ENCODE data around the gene SLC44A2. TPM values are rescaled to one million over a fixed set of nuclear protein-coding genes. Genes with fewer than 3 reads are reported as not detected.

The SLC44A2 gene
- total and polyA plus RNA-seq, 2 of the 8 experiments (the other 6 are each of a cell fraction or from before 2014, with no cell fraction given), result 105 to 120 TPM

GRCh38 chr19:10625003-10625761 is at the start of gene SLC44A2 (continued):
- TF ChIP-seq NANOG (IDR thresholded peaks at IDR 0.05; ENCODE audit: insufficient read depth, low read depth, low read length, poor library complexity, severe bottlenecking) (no peak), NRF1 (IDR thresholded peaks at IDR 0.05; ENCODE audit: low read depth, low read length) (no peak), BACH1 (IDR thresholded peaks at IDR 0.05; ENCODE audit: low read length) (no peak), CHD2 (IDR thresholded peaks at IDR 0.05; ENCODE audit: low read length) (no peak), CBX5 (IDR thresholded peaks at IDR 0.05; ENCODE audit: low read depth, low read length) (no peak), SUZ12 (IDR thresholded peaks at IDR 0.05; ENCODE audit: low read length) (no peak), POU5F1 (IDR thresholded peaks at IDR 0.05; ENCODE audit: low read depth, low read length) (no peak), RAD21 (IDR thresholded peaks at IDR 0.05 in 1 of 2, conservative IDR thresholded peaks at IDR 0.05 in 1 of 2; ENCODE audit: low read depth in 2 of 2, low read length in 2 of 2) (peak in 1 of 2 experiments; percentile 6; a peak in 1 of 4 replicates), FOSL1 (IDR thresholded peaks at IDR 0.05; ENCODE audit: insufficient read depth, low read depth, low read length) (no peak), POLR2AphosphoS5 (IDR thresholded peaks at IDR 0.05; ENCODE audit: low read depth, low read length) (peak; percentile 88), MAFK (IDR thresholded peaks at IDR 0.05; ENCODE audit: low read depth, low read length) (no peak), RXRA (IDR thresholded peaks at IDR 0.05; ENCODE audit: insufficient read depth, low read depth, low read length) (0 out of 2 replicates have a peak, but pooled peaks have one; percentile 20), TCF12 (IDR thresholded peaks at IDR 0.05; ENCODE audit: low read depth, low read length) (peak; percentile 91; the same call in 1 of the 2 replicates), CREB1 (IDR thresholded peaks at IDR 0.05) (peak; percentile 28; the same call in 1 of the 2 replicates), SIN3A (conservative IDR thresholded peaks at IDR 0.05 in 1 of 2, IDR thresholded peaks at IDR 0.05 in 1 of 2; ENCODE audit: low read depth in 1 of 2, low read length in 2 of 2) (0 out of 4 replicates have a peak, but pooled peaks of 1 of the 2 experiments have one; percentile 41), RBBP5 (IDR thresholded peaks at IDR 0.05; ENCODE audit: borderline replicate concordance, low read depth, low read length) (peak; percentile 92; the same call in 1 of the 2 replicates), ZNF274 (IDR thresholded peaks at IDR 0.05; ENCODE audit: borderline replicate concordance, extremely low read depth, low read length) (no peak)
- TF ChIP-seq, protein P1, sequence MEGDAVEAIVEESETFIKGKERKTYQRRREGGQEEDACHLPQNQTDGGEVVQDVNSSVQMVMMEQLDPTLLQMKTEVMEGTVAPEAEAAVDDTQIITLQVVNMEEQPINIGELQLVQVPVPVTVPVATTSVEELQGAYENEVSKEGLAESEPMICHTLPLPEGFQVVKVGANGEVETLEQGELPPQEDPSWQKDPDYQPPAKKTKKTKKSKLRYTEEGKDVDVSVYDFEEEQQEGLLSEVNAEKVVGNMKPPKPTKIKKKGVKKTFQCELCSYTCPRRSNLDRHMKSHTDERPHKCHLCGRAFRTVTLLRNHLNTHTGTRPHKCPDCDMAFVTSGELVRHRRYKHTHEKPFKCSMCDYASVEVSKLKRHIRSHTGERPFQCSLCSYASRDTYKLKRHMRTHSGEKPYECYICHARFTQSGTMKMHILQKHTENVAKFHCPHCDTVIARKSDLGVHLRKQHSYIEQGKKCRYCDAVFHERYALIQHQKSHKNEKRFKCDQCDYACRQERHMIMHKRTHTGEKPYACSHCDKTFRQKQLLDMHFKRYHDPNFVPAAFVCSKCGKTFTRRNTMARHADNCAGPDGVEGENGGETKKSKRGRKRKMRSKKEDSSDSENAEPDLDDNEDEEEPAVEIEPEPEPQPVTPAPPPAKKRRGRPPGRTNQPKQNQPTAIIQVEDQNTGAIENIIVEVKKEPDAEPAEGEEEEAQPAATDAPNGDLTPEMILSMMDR (IDR thresholded peaks at IDR 0.05; ENCODE audit: control extremely low read depth in 1 of 3, insufficient read depth in 1 of 3, low read depth in 1 of 3, low read length in 3 of 3), result peak in 1 of 3 experiments; percentile 8; a peak in 1 of 4 replicates
- TF ChIP-seq, protein P2, sequence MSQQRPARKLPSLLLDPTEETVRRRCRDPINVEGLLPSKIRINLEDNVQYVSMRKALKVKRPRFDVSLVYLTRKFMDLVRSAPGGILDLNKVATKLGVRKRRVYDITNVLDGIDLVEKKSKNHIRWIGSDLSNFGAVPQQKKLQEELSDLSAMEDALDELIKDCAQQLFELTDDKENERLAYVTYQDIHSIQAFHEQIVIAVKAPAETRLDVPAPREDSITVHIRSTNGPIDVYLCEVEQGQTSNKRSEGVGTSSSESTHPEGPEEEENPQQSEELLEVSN (IDR thresholded peaks at IDR 0.05), result no peak; the same call in 1 of the 2 replicates
- TF ChIP-seq, protein P3, sequence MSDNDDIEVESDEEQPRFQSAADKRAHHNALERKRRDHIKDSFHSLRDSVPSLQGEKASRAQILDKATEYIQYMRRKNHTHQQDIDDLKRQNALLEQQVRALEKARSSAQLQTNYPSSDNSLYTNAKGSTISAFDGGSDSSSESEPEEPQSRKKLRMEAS (IDR thresholded peaks at IDR 0.05), result peak; percentile 68

Data from H1 (cell line).